GM23248 (cell line): ENCODE results near the gene HYLS1. TPM values are rescaled to one million over a fixed set of nuclear protein-coding genes. Genes with fewer than 3 reads are reported as not detected.

Source experiments
- DNase-seq: peaks from one replicate; pipeline ENCODE4 v3.0.0-alpha.2; 2015
- H2AFZ ChIP-seq: fragments of 200-600 bp; sonication (generic); 2 replicates; pipeline ENCODE4 v1.6.1; 2016; ENCODE audit warnings: antibody characterized with exemption
- H3F3A ChIP-seq: fragments of 200-600 bp; sonication (generic); 2 replicates; pipeline ENCODE4 v1.6.1; 2016; ENCODE audit warnings: mild to moderate bottlenecking, antibody characterized with exemption, mixed run types; ENCODE audit not compliant: insufficient read depth
- H3K27ac ChIP-seq: fragments of 200-600 bp; sonication (generic); 2 replicates; pipeline ENCODE4 v1.5.1; 2016; ENCODE audit warnings: mild to moderate bottlenecking
- H3K27me3 ChIP-seq: fragments of 200-600 bp; sonication (generic); replicated peaks from 2 replicates; pipeline ENCODE4 v1.6.1; 2016; ENCODE audit warnings: mild to moderate bottlenecking; ENCODE audit not compliant: insufficient read depth
- H3K36me3 ChIP-seq: fragments of 200-600 bp; sonication (generic); 2 replicates; pipeline ENCODE4 v1.6.1; 2016; ENCODE audit warnings: low read depth, mild to moderate bottlenecking
- H3K4me1 ChIP-seq: fragments of 200-600 bp; sonication (generic); 2 replicates; pipeline ENCODE4 v1.6.1; 2016; ENCODE audit warnings: mild to moderate bottlenecking; ENCODE audit not compliant: insufficient read depth
- H3K4me2 ChIP-seq: fragments of 200-600 bp; sonication (generic); one replicate; pipeline ENCODE4 v1.6.1; 2016; ENCODE audit warnings: mild to moderate bottlenecking; ENCODE audit not compliant: unreplicated experiment
- H3K4me3 ChIP-seq: fragments of 200-600 bp; sonication (generic); 2 replicates; pipeline ENCODE4 v1.5.1; 2016; ENCODE audit warnings: mild to moderate bottlenecking
- H3K79me2 ChIP-seq: fragments of 200-600 bp; sonication (generic); 2 replicates; pipeline ENCODE4 v1.6.1; 2016; ENCODE audit warnings: mild to moderate bottlenecking; ENCODE audit not compliant: insufficient read depth
- H3K9ac ChIP-seq: fragments of 200-600 bp; sonication (generic); 2 replicates; pipeline ENCODE4 v1.6.1; 2016; ENCODE audit warnings: mild to moderate bottlenecking
- H3K9me2 ChIP-seq: fragments of 200-600 bp; sonication (generic); 2 replicates; pipeline ENCODE4 v1.6.1; 2016; ENCODE audit warnings: mixed run types, mild to moderate bottlenecking, moderate library complexity; ENCODE audit not compliant: insufficient read depth
- H3K9me3 ChIP-seq: fragments of 200-600 bp; sonication (generic); one replicate; pipeline ENCODE4 v1.6.1; 2017; ENCODE audit warnings: low read depth
- H4K20me1 ChIP-seq: fragments of 200-600 bp; sonication (generic); 2 replicates; pipeline ENCODE4 v1.6.0; 2016; ENCODE audit not compliant: insufficient read depth
- EZH2 ChIP-seq: fragments of 200-600 bp; sonication (generic); IDR thresholded peaks from 2 replicates; pipeline ENCODE4 v1.6.1; 2018; ENCODE audit warnings: antibody characterized with exemption, mild to moderate bottlenecking; ENCODE audit not compliant: insufficient read depth, poor library complexity, severe bottlenecking
- EZH2phosphoT487 ChIP-seq: fragments of 200-600 bp; sonication (generic); IDR thresholded peaks from 2 replicates; pipeline ENCODE4 v1.6.1; 2018; ENCODE audit warnings: antibody characterized with exemption, moderate library complexity, mild to moderate bottlenecking, low read depth; ENCODE audit not compliant: insufficient read depth
- WGBS, 2 experiments: methylation state at CpG; one replicate each; pipeline ENCODE4 v1.1.6; 2015 to 2017; ENCODE audit warnings: low lambda C conversion rate in 2 of 2, low coverage in 1 of 2; ENCODE audit errors: missing lambda C conversion rate in 2 of 2; 5-methylcytosine and 5-hydroxymethylcytosine counted together
- in situ Hi-C: fragments of 300-500 bp; cut with MboI; formaldehyde crosslinking; loops from 2 replicates; pipeline ENCODE4 v1.15.0; 2020
- polyA plus RNA-seq: library from polyadenylated mRNA; unstranded; fragments of >200 nt; fragmentation: Nextera tagmentation; extraction: Ambion mirVana; gene quantifications from 2 replicates; pipeline ENCODE4 v1.2.1, GENCODE V29; 2016
- total RNA-seq: library from RNA; depleted of rRNA; stranded (reverse); fragments of >200 nt; shearing (Covaris generic); gene quantifications from 2 replicates; pipeline ENCODE4 v1.2.3, GENCODE V29; 2014

The HYLS1 gene
- total and polyA plus RNA-seq, 2 experiments from 2014 or later, result 6.2 to 11.7 TPM

- H4K20me1 ChIP-seq, result no peaks in the 10 kb centered on the region
- in situ Hi-C loops, result no loop called here
- H3K4me1 ChIP-seq, result no peaks in the 10 kb centered on the region
- no peak for TF ChIP-seq EZH2
- no peak for TF ChIP-seq EZH2phosphoT487
- no peaks in the 10 kb centered on the region for H3F3A ChIP-seq
- no peaks in the 10 kb centered on the region for H3K9me2 ChIP-seq
- H3K27ac ChIP-seq, result no peak overlapping the region
- DNase-seq, result no peak
- WGBS, 2 experiments, result 62 to 63% methylated on average over 9 of the region's 9 CpGs
- H3K79me2 ChIP-seq, result no peaks in the 10 kb centered on the region
- H3K9ac ChIP-seq, result no peak overlapping the region
- H3K27me3 ChIP-seq, result peaks cover 38% of the 10 kb centered on the region
- H2AFZ ChIP-seq, result no peak overlapping the region
- no peak overlapping the region for H3K4me2 ChIP-seq
- H3K4me3 ChIP-seq, result no peak overlapping the region
- no peaks in the 10 kb centered on the region for H3K9me3 ChIP-seq
- H3K36me3 ChIP-seq, result no peaks in the 10 kb centered on the region
Measured at GRCh38 chr11:125929445-125930075, 42.1 kb downstream of the HYLS1 start.

DNA sequence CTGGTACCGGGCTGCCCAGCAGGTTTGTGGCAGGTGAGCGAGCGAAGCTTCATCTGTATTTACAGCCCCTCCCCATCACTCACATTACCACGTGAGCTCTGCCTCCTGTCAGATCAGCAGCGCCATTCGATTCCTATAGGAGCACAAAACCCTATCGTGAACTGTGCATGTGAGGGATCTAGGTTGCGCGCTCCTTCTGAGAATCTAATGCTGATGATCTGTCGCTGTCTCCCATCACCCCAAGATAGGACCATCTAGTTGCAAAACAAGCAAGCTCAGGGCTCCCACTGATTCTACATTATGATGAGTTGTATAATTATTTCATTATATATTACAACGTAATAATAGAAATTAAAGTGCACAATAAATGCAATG lies 42.6 kb downstream of the HYLS1 start:
- Histone ChIP-seq H3K9me3 (no peaks in the 10 kb centered on the region), H4K20me1 (no peaks in the 10 kb centered on the region), H3K36me3 (no peaks in the 10 kb centered on the region), H3F3A (no peaks in the 10 kb centered on the region), H3K9ac (no peak overlapping the region), H3K4me2 (no peak overlapping the region), H3K4me3 (no peak overlapping the region), H3K9me2 (no peaks in the 10 kb centered on the region), H2AFZ (no peak overlapping the region), H3K27me3 (peaks cover 37% of the 10 kb centered on the region), H3K79me2 (no peaks in the 10 kb centered on the region), H3K27ac (no peak overlapping the region), H3K4me1 (no peaks in the 10 kb centered on the region)
- 87 to 88% methylated on average over 11 of the region's 11 CpGs for WGBS, 2 experiments
- TF ChIP-seq EZH2phosphoT487 (no peak), EZH2 (no peak)
- in situ Hi-C loops, result no loop called here
- DNase-seq, result no peak

- in situ Hi-C loops, result no loop called here
- no peaks in the 10 kb centered on the region for H3F3A ChIP-seq
- no peaks in the 10 kb centered on the region for H3K4me1 ChIP-seq
- no peak for DNase-seq
- H3K4me2 ChIP-seq, result no peak overlapping the region
- no peaks in the 10 kb centered on the region for H3K9me2 ChIP-seq
- no peaks in the 10 kb centered on the region for H3K9me3 ChIP-seq
- WGBS, 2 experiments, result 52 to 65% methylated on average over 3 of the region's 3 CpGs
- H3K9ac ChIP-seq, result no peak overlapping the region
- H2AFZ ChIP-seq, result no peak overlapping the region
- TF ChIP-seq EZH2 (no peak), EZH2phosphoT487 (no peak)
- H3K36me3 ChIP-seq, result no peaks in the 10 kb centered on the region
- H3K27me3 ChIP-seq, result peaks cover 27% of the 10 kb centered on the region
- H3K4me3 ChIP-seq, result no peak overlapping the region
- no peaks in the 10 kb centered on the region for H3K79me2 ChIP-seq
- no peaks in the 10 kb centered on the region for H4K20me1 ChIP-seq
- no peak overlapping the region for H3K27ac ChIP-seq
Measured at GRCh38 chr11:125931116-125931515, 43.6 kb downstream of the HYLS1 start.

DNA sequence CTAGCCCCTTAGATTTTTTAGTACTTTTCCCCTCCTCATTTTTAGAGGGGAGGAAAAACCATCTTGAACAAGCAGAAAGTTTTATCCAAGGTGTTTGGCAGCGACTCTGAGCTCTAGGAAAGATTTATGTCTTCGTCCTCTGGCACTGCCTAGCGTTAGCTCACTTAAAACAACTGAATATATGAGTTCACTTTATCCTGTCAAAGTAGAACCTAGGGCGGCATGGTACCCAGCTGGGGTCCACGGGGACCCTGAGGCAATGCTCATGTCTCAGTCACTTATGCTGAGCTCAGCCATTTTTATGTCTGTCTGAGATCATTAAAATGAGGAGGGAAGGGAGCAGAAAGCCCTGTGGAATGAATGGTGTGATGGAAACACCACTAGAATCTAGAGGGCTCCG lies 44.2 kb downstream of the HYLS1 start:
- in situ Hi-C loops, result no loop called here
- H3K4me3 ChIP-seq, result no peak overlapping the region
- no peak overlapping the region for H3K27ac ChIP-seq
- 62 to 65% methylated on average over 6 of the region's 6 CpGs for WGBS, 2 experiments
- H3K4me1 ChIP-seq, result no peaks in the 10 kb centered on the region
- no peak overlapping the region for H3K9ac ChIP-seq
- H3F3A ChIP-seq, result no peaks in the 10 kb centered on the region
- H3K27me3 ChIP-seq, result peaks cover 27% of the 10 kb centered on the region
- no peaks in the 10 kb centered on the region for H3K36me3 ChIP-seq
- H2AFZ ChIP-seq, result no peak overlapping the region
- H3K9me2 ChIP-seq, result no peaks in the 10 kb centered on the region
- no peaks in the 10 kb centered on the region for H3K79me2 ChIP-seq
- H3K4me2 ChIP-seq, result no peak overlapping the region
- DNase-seq, result no peak
- H4K20me1 ChIP-seq, result no peaks in the 10 kb centered on the region
- H3K9me3 ChIP-seq, result no peaks in the 10 kb centered on the region
- no peak for TF ChIP-seq EZH2
- TF ChIP-seq EZH2phosphoT487, result no peak

DNA sequence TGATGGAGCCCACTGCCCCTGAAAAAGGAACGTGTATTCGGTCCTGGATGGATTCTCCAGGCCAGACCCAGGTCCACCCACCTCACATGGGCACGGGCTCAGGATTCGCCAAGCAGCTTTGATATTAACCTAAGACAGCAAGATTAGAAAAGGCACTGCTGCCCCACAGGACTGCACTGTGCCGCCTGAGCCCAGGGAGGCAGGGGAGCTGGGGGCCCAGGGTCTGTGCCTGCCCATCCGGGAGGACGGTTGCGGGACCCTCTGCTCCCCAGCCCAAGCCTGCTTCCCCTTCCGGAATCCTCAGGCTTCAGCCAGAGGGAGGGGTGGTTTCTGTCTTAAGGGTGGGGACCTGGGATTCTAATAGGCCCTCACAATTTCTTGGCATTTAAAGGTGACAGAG lies 44.8 kb downstream of the HYLS1 start:
- Histone ChIP-seq H3K4me1 (no peaks in the 10 kb centered on the region), H3K4me2 (no peak overlapping the region), H3K36me3 (no peaks in the 10 kb centered on the region), H2AFZ (no peak overlapping the region), H3K9me2 (no peaks in the 10 kb centered on the region), H3K79me2 (no peaks in the 10 kb centered on the region), H3K4me3 (no peak overlapping the region), H3F3A (no peaks in the 10 kb centered on the region), H3K27me3 (peaks cover 21% of the 10 kb centered on the region), H3K27ac (no peak overlapping the region), H4K20me1 (no peaks in the 10 kb centered on the region), H3K9me3 (no peaks in the 10 kb centered on the region), H3K9ac (no peak overlapping the region)
- TF ChIP-seq EZH2, result no peak
- TF ChIP-seq EZH2phosphoT487, result no peak
- no peak for DNase-seq
- in situ Hi-C loops, result no loop called here
- 73 to 75% methylated on average over 9 of the region's 9 CpGs for WGBS, 2 experiments
